Mammary epithelial cell (primary cell): Measurements from ENCODE around the gene SLCO3A1.

Source experiments
- CTCF ChIP-seq, 2 donors: IDR thresholded peaks in 1 of 2; conservative IDR thresholded peaks in 1 of 2; 2 replicates each; pipeline ENCODE4 v1.5.1; 2011 to 2012; ENCODE audit warnings: inconsistent platforms in 2 of 2, low read length in 2 of 2, mild to moderate bottlenecking in 2 of 2, control low read depth in 1 of 2, low read depth in 1 of 2; ENCODE audit not compliant: insufficient read depth in 1 of 2; ENCODE audit errors: extremely low read depth in 1 of 2
- EZH2 ChIP-seq: IDR thresholded peaks from 2 replicates; pipeline ENCODE4 v1.6.1; 2012; ENCODE audit warnings: low read length, inconsistent platforms, borderline replicate concordance

- TF ChIP-seq CTCF (conservative IDR thresholded peaks at IDR 0.05 in 1 of 2, IDR thresholded peaks at IDR 0.05 in 1 of 2; ENCODE audit: extremely low read depth in 1 of 2, insufficient read depth in 1 of 2, low read depth in 1 of 2, low read length in 2 of 2) (no peak), EZH2 (no peak)
Measured at GRCh38 chr15:91844928-91845327, 8.6 kb upstream of the SLCO3A1 start.
